HG03064 (cell line): ENCODE data around the gene DENND2C.

ENCODE experiments used
- ATAC-seq: cut with Tn5 transposase; IDR thresholded peaks from one replicate; pipeline ENCODE4 v1.9.1; 2021; ENCODE audit warnings: low read depth; ENCODE audit not compliant: unreplicated experiment

The DENND2C gene

DNA sequence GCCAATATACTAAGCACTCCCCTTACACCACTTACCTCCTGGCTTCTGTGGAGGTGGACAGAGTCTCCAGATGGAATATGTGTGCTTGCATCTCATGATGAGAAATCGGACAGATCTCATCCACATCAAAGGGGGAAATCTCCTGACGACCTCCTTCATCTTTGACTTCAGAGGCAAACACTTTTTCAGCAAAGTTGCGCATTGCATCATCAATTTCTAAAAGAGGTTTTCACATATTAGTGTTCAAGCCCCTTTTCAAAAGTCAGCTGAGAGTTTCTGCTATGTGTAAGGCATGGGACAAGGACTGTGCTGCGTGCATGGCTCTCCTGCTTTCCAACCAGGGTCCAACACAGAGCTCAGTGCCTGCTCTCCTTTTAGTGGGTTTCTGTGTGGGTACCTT is 18.7 kb upstream of the DENND2C start:
- no peak for ATAC-seq

DNA sequence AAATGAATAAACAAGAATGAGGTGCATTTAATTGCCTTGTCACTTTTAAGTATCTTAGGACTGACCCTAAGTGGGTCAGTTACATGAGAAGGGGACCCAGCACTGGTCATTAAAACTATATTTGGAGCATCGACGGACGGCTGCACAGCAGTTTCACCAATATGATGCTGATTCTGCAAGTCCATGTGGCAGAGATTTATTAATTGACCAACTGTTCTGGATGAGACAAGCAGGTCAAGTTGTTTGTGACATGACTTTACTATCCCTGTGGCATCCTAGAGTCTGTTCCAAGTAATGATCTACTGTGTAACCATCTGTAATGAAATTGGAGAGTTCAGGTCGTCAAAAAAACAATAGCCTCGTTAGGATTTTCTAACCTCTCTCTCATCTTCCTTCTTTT is 16.0 kb upstream of the DENND2C start:
- ATAC-seq, result no peak

DNA sequence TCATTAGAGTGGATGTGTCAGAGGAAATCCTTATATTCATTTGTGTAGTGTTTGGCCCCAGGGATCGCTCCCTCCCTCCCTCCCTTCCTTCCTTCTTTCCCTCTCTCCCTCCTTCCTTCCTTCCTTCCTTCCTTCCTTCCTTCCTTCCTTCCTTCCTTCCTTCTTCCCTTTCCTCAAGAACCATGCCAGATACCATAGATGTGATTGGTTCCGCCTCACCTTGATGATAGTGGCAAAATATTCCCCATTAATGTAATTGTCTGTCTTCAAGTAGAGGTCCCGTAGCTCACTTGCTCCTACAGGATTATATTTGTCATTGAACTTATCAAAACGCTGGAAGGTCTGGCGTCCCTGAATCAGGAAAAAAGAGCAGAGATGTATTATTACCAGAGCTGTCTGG is 7.8 kb upstream of the DENND2C start:
- no peak for ATAC-seq

DNA sequence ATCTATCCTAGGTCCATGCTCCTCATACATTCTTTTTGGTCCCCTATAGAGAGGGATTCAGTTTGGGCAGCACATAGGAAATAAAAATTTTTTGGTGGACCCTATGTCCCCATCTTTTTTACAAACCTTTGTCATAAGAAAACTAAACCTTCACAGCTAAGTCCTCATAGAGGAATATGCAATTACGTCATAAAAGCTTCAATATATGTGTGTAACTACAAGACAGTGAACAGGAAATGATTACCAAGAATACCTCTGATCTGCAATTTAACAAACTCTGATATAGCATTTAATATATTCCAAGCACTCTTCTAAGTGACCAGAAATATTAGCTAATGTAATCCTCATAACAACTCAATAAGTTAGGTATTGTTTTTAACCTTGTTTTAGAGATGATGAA is 6.3 kb upstream of the DENND2C start:
- no peak for ATAC-seq

DNA sequence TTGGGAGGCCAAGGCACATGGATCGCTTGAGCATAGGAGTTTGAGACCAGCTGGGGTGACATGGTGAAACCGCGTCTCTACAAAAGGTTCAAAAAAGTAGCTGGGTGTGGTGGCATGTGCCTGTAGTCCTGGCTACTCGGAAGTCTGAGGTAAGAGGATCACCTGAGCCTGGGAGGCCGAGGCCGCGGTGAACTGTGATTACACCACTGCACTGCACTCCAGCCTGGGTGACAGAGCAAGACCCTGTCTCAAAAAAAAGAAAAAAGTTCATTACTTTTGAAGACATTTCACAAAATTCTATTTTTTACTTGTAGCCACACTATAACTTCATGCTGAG is 2.1 kb upstream of the DENND2C start:
- no peak for ATAC-seq

DNA sequence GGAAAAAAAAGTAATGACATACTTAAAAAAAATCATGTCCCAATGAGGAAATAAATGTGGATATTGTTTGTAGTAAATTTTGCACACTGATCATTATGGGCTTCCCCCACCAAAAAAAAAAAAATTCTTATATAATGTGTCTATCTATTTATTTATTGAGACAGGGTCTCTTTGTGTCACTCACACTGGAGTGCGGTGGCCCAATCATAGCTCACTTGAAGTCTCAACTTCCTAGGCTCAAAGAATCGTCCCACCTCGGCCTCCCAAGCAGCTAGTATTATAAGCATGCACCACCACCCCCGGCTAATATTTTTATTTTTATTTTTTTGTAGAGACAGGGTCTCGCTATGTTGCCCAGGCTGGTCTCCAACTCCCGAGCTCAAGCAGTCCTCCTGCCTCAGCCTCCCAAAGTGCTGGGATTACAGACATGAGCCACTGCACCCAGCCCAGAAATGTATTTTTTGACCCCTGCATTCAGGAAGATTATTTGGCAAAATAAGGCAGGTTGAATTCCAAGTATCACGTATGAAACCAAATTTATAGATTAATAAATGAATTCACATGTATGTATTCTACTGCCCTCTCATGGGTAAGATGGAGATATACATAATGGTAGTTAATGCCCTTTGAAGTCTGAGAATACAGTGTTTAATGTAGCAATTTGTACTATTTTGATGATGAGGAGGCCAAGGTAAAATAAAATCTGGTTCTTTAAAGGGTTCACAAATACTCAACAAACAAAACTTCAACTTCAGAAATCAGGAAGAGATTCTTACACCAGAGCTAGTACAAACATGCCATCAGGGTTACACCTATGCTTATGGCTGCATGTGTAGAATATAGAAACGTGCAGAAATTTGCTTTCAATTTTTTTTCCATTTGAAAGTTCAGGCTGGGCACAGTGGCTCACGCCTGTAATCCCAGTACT is 1.4 kb upstream of the DENND2C start:
- no peak for ATAC-seq

DNA sequence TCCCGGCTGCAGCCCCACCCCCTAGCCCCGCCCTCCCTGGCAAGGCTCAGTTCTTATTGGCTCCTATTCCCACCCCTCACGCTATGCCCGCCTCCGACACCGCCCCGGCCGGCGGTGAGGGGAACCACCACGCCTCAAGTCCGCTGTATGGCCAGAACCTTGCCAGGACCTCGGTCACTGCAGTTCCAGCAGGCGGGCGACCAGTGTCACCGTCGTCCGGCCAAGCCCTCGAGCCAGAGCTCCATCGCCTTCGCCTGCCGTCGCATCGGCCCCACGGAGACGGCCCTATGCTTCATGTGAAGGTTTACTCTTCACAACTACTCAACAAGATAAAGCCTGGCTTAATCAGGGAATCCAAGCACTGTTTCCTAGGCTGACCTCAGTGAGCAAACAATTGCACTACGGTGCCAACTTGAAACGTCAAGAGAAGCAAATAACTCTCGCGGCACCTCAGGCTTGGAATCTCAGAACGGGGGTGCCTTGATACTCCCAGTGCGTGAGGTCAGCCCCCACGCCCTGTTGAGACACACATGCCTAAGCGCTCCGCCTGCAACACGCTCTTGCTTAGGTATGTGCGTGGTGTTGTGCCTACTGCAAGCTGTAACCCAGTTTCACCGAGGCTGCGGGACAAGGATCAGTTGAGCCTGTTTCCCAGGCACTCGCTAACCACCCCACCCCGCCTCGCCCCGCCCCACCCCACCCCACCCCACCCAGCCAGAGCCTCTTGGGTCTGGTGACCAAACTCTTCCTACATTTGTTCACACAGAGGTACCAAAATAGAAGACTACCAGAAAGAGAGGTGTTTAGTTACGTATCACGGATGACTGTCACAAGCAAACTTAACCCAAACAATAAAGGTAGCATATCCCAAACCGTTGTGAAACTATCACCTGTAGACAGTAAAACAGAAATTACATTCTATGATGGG is 498 bp upstream of the DENND2C start:
- peak; percentile 100 for ATAC-seq

DNA sequence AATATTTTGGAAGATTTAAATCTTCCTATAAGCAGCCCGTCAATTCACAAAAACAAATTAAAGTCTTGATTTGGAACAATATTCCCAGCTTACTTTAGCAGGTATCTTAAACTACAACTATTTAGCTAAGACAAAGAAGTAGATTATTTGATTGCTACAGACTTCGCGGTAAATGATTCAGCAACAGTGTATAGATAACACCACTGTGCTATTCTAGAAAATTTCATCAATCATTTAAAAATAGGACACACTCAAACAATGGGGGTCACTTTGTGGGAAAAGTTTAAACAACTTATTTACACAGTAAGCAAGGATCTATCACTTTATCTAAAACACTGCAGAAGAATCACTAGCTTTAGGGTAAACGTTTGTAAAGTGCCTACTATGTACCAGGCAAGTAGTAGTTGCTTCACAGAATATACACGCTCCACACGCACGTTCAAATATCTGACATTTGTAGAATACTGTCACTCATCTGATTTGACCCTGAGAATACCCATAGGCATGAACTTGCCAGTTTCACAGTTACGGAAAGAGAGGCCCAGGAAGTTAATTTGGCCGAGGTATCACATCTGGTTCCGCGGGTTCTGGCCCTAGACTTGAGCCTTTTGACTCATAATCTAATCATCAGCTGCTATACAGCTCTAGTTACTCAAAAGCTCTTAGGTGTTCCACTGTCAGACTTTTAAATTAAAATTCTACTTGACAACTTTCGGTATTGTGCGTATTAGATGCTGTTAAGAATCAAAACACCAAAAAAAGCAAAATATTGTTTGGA is 876 bp downstream of the DENND2C start:
- ATAC-seq, result no peak

DNA sequence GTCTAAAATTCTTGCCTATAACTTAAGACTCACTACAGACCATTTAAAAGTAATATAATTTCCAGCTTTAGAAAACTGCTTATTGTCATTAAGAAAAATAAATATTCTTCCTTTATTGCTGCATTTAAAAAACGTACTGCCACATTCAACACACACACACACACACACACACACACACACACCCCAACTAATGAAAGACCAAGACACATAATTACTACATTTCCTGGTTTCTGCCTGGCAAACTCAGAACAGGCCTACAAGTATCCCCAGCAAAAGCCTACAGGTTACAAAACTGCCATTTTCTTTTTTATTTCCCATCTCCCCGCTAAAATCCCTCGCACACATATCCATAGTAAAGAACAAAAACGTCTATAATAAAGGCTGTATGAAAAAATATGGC is 1.5 kb downstream of the DENND2C start:
- ATAC-seq, result no peak

DNA sequence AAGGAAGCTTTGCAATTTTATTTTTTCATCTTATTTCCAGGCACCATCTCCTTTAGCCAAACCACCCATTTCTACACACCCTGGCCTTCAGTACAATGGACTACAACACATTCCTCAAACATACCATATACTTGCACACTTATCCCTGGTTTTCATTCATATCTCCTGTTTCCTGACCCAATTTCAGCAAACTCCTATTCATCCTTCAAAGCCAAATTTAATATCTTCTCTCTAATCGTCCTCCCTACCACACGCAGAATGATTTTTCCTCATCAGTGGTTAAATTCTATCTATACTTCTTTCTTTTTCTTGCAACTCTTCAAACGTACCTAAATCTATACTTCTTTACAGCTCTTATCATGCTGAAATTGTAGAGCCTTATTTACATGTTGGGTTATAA is 2.9 kb downstream of the DENND2C start:
- ATAC-seq, result no peak

DNA sequence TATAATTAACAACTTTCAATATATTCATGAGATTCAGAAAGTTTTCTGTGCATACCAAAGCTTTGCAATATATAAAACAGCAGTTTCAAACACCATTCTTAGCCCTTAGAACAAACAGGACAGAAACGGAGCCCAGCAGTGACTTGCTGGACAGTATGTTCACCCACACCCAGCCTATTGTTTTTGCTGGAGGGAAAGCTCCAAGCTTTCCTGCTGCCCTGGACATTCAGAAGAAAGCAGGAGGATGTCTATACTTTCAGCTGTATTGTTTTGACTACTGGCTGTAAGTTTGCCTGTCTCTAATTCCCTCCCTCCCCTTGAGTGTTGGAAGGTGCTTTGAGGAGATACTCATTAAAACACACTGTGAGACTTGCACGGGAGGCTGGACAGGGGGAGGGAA is 9.6 kb downstream of the DENND2C start:
- no peak for ATAC-seq

DNA sequence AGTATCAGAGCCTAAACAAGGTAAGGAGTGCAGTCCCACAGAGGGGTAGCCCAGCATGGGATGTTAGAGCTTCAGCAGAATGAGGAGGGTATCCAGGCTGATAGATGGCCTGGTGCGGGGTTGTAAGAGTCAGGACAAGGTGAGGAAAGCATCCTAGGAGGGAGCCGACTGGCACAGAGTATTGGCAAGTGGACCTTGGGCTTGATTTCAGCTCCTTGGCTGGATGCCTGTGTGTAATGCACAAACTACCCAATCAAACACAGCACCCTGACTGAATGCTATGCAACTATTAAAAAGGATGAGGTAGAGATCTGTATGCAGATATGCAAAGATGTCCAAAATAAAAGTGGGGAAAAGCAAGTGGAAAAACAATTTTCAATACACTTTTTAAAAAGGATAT is 18.0 kb downstream of the DENND2C start:
- ATAC-seq, result no peak

DNA sequence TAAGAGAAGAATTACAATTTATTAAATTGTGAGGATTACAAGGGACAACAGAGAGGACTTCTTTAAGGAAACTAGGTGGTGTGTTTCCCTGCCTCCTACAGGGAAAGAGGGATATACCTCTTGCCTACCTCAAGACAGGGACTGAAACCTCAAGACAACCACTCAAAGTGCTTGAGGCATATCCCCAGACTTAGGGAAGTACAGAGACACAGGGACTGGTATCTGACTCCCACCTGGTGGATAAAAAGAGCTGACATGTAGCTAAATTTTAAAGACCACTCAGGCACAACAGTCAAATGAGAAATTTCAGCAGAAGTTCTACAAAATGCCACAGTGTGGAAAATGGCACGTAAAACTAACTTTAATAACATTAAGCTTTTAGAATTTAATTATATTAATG is 21.3 kb downstream of the DENND2C start:
- no peak for ATAC-seq

DNA sequence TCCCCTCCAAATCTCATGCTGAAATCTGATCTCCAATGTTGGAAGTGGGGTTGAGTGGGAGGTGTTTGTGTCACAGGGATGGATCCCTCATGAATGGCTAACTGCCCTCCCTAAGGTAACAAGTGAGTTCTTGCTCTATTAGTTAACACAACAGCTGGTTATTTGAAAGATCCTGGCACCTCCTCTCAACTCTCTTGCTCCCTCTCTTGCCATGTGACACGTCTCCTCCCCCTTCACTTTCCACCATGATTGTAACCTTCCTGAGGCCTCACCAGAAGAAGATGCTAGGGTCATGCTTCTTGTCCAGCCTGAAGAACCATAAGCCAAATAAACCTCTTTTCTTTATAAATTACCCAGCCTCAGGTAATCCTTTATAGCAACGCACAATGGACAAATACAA is 28.5 kb downstream of the DENND2C start:
- ATAC-seq, result no peak

DNA sequence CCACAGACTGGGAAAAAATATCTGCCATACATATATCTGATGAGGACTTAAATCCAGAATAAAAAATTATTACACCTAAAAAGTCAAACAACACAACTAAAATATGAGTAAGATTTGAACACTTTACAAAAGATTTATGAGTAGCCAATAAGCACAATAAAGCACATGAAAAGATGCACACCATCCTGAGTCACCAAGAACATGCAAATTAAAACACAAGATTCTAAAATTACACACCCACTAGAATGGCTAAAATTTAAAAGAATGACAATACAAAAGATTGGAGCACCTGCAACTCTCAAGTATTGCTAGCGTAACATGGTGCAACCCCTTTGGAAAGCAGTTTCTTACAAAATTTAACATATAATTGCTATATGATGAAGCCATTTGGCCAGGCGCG is 30.9 kb downstream of the DENND2C start:
- ATAC-seq, result no peak

DNA sequence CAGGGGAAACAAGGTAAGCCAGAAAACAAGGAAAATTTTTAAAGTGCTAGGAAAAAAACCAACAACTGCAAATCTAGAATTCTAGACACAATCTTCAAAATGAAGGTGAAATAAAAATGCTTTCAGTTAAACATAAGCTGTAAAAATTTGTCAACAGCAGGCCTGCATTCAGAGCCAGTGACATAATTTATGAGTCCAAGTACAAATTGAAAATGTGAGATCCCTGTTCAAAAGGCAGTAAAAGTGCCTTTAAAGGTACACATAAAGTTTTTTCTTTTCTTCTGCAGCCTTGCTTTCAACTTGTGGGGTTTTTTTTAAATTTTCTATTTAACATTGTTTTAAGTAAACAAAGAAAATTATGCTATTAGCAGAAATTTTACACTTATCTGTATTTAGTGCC is 37.4 kb downstream of the DENND2C start:
- ATAC-seq, result no peak

DNA sequence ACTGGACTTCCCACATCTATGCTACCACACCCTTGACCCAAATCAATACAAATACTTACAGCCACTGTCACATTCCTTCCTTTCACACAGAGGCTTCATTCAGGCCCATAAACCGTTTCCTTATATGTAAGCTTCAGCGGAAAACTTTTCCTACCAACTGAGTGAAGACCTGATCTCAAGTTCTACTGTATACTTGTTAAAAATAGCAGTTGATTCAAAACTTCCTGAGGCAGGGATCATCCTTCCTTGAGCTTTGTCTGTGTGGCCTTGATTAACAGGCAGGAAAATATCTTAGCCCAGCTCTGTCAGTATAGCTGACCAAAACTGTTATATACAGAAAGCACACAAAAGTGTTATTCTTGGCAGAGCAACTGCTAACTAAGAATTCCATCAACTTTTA is 42.7 kb downstream of the DENND2C start:
- ATAC-seq, result no peak

DNA sequence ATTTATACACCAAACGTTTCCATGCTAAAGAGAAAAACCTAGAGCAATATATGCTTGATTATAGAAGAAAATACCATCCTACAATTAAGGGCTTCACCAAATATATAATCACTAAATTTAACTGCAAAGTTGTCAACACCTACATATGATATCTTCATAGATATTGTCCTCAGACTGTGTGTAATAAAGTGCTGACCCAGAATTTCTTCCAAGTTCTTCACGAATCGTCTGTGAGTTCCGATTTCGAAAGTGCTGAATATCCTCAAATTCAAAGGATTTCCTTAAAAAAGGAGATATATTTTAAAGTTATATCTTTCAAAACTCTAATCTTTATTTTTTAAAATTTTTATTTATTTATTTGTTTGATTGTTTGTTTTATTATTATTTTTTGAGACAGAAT is 46.5 kb downstream of the DENND2C start:
- ATAC-seq, result no peak

DNA sequence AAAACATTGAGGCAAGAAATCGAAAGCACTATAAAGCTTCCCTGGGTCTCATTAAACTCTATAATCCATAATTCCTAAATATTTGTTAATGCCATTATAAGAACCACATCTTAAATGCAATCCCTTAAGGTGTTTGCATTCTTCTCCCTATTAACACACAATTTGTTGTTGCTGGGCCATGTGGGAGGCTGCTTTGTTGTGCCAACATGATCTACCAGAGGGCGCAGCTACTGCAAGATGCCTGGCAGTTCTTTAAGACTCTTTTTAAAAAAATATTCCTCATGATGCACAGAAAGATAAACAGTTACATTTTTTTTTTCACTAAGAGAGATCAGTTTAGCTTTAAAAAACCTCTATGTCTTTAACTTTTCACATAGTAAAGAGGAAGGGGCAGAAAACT is 49.4 kb downstream of the DENND2C start:
- ATAC-seq, result no peak

DNA sequence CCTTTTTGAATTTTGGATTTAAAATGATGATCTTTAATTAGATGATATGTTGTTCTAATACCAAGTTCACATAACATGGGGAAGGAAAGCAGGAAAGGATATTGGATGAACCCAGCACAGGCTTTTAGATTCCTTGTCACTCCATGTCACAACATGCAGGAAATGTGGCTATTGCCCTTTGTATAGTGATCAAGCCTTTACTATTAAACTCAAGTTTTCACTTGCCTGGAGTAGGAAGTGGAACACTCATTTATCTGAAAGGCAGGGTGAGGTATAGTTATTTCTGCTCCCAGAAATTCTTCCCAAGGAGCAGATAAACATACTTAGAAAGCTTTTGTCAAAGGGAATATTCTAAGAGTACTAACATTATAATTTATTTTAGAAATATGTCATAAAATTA is 51.2 kb downstream of the DENND2C start:
- no peak for ATAC-seq
